ENCODE data around the gene HDAC5.

The HDAC5 gene

DNA sequence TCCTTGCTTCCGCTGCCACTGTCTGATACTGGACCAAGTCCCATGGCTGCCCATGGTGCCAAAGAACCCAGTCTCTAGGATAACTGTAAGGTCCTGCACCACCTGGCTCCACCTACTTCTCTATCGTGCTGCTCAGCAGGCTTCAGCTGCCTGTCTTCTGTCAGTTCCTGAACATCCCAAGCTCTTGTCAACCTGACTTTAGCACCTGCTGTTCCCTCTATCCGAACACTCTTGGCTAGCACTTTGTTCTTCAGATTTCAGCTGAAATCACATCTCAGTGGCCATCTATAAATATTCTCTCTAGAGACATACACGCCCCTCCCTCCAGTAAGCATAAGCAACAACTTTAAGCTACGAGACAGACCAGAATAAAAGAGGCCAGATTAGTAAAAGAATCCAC, 93.7 kb downstream of the HDAC5 start:
- no peak for DNase-seq (ENCODE audit: low read depth, low spot score)

All from smooth muscle cell of the brain vasculature (primary cell).